Mucosa of rectum (tissue), 2 donors: ENCODE results near the gene SGMS2.

Experiments
- H3K27ac ChIP-seq, 2 donors: one replicate each; pipeline ENCODE4 v1.7.0; 2013; ENCODE audit warnings: inconsistent platforms in 2 of 2, low read depth in 2 of 2, low read length in 2 of 2
- H3K27me3 ChIP-seq, 2 donors: one replicate each; pipeline ENCODE4 v1.7.0; 2013; ENCODE audit warnings: low read length in 2 of 2; ENCODE audit not compliant: control insufficient read depth in 2 of 2, insufficient read depth in 2 of 2
- H3K36me3 ChIP-seq, 2 donors: one replicate each; pipeline ENCODE4 v1.7.0; 2013; ENCODE audit warnings: low read length in 2 of 2; ENCODE audit not compliant: control insufficient read depth in 2 of 2, insufficient read depth in 2 of 2
- H3K4me1 ChIP-seq, 2 donors: one replicate each; pipeline ENCODE4 v1.7.0; 2013; ENCODE audit warnings: low read length in 2 of 2, mild to moderate bottlenecking in 1 of 2; ENCODE audit not compliant: control insufficient read depth in 2 of 2, insufficient read depth in 2 of 2
- H3K4me3 ChIP-seq, 2 donors: one replicate each; pipeline ENCODE4 v1.7.0; 2013; ENCODE audit warnings: low read length in 2 of 2
- H3K9ac ChIP-seq, 2 donors: one replicate each; pipeline ENCODE4 v1.7.0; 2013; ENCODE audit warnings: low read length in 2 of 2, low read depth in 1 of 2, mild to moderate bottlenecking in 1 of 2
- H3K9me3 ChIP-seq, 2 donors: one replicate each; pipeline ENCODE4 v1.7.0; 2013; ENCODE audit warnings: low read length in 2 of 2; ENCODE audit not compliant: control insufficient read depth in 2 of 2
- donor health status: healthy.
- donor health status: Normal muscosa, but diverticular disease.

SGMS2 gene

DNA sequence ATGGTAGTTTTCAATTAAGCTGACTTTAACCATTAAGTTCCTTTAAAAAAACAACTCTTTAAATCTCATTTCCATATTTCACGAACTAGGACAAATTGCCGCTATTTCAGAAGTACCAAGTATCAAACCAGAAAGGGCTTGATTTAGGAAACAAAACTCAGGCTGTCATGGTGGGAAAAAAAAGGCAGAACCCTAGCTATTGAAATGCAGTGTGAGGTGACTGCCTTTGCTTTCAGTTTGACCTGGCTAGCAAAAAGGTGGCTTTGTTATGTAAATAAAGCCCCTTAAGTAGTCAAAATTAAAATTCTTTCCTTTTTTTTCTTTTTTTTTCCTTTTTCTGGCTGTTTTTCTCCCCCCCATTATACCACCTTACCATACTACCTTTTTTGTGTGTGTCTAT lies 66.0 kb downstream of the SGMS2 start:
- Histone ChIP-seq H3K9ac (no peak overlapping the region), H3K4me1 (no peaks in the 10 kb centered on the region), H3K4me3 (no peak overlapping the region), H3K27me3 (no peaks in the 10 kb centered on the region), H3K36me3 (peaks cover 0 to 3% of the 10 kb centered on the region in 2 donors), H3K9me3 (no peaks in the 10 kb centered on the region), H3K27ac (no peak overlapping the region)

DNA sequence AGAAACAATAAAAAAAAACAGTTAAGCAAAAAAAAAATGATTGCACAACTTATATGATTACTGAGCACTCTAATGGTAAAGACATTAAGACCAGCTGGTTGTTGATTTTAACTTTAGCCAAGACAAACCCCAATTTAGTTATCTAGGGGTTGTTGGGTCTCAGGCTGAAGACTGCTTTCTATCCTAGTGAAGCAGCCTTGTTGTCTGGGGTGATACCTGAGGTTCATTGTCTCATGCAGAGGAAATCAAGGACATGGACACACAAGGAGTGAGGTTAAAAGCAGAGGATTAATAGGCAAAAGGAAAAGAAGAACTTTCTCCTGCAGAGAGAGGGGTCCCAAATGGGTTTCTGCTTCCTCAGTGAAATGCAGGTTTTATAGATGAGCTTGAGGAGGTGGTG lies 66.6 kb downstream of the SGMS2 start:
- peaks cover 0 to 4% of the 10 kb centered on the region in 2 donors for H3K4me1 ChIP-seq
- H3K36me3 ChIP-seq, result peaks cover 0 to 3% of the 10 kb centered on the region in 2 donors
- no peak overlapping the region for H3K4me3 ChIP-seq
- no peak overlapping the region for H3K9ac ChIP-seq
- H3K9me3 ChIP-seq, result no peaks in the 10 kb centered on the region
- H3K27ac ChIP-seq, result no peak overlapping the region
- no peaks in the 10 kb centered on the region for H3K27me3 ChIP-seq

DNA sequence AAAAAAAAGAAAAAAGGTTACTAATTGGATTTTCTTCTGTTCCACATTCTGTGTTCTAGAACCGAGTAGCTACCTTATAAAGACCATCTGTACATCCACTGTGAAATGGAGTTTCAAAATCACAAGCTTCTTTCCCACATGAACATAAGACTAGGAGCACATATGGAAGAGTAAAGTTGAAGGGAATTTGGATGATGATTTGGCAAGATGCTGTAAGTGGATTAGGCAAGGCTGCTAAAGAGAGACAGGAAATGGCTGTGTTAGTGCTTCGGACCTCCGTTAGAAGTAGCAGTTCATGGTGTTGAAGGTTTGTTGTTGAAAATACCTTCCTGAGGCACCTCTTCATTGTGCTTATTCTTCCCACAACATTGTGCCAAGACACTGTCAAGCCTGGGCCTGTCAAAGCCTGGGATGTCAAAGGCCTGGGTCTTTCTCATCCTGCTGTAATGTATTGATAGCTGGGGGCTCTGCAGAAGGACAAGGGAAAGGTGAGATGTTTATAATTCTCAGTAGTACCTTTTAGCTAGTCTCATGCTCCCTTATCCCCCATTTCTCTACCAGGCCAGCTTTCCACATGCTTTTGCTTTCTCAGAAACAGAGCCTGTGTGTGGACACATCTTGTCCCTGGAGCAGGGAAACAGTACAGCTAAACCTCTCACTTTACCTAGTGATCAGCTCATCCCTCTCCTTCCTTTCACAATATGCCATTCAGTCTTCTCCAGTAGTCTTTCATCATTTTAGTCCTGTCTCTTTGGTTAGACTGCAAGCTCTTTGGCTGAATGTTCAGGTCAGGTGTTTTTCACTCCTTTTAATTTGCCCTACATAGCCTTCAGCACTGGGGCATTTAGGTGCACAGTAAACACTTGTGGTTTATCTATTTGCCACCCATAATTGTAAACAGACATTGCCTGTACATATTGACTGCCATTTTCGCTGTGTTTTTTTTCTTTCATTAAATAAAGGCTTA lies 68.7 kb downstream of the SGMS2 start:
- Histone ChIP-seq H3K4me1 (peaks cover 0 to 5% of the 10 kb centered on the region in 2 donors), H3K4me3 (no peak overlapping the region), H3K9me3 (no peaks in the 10 kb centered on the region), H3K27ac (no peak overlapping the region), H3K27me3 (no peaks in the 10 kb centered on the region), H3K36me3 (no peaks in the 10 kb centered on the region), H3K9ac (no peak overlapping the region)

DNA sequence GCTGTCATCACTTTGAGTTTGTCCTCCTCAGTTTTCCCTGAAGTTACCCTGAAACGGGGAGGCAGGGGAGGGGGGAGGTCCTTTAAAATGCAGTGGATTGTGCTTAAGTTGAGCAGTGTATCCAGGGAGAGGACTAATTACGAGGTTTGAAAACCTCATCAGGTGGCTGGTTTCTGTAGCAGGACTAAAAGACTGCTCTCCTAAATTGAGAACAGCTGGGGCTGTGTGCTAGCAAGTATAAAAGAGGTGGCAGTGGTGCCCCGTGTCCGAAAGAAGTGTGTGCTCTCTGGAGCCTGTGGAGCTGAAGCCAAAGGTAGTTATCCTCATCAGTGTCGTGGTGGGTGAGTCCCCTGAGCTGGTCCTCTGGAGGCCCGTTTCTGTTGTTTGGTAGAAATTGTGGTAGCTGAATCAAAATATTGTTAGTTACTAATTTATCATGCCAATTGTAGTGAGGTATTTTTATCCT lies 69.4 kb downstream of the SGMS2 start:
- H3K9ac ChIP-seq, result no peak overlapping the region
- H3K27me3 ChIP-seq, result no peaks in the 10 kb centered on the region
- H3K4me1 ChIP-seq, result peaks cover 0 to 5% of the 10 kb centered on the region in 2 donors
- no peaks in the 10 kb centered on the region for H3K36me3 ChIP-seq
- no peaks in the 10 kb centered on the region for H3K9me3 ChIP-seq
- no peak overlapping the region for H3K27ac ChIP-seq
- H3K4me3 ChIP-seq, result no peak overlapping the region

DNA sequence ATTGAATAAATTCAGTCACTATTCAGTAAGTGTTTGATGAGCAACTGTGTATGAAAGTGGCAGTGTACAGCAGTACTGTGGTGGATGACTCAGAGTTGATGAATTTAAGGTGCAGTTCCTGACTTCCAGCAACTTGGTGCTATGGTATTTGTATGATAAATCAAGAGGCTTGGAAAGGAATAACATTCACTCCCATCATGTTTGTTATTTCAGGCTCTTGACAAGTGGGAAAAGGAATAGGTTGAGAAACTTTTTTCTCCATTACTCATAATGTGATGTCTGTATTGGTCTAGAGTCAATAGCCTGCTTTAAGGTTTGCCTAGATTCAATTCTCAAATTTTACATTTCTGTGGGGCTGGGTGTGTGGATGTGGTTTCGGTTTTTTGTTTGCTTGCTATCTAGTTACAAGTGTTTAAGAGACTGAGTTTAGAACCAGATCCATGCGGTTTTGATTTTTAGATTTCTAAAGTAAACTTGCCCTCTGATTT lies 71.5 kb downstream of the SGMS2 start:
- Histone ChIP-seq H3K9me3 (no peaks in the 10 kb centered on the region), H3K9ac (no peak overlapping the region), H3K36me3 (peaks cover 0 to 4% of the 10 kb centered on the region in 2 donors), H3K4me3 (no peak overlapping the region), H3K4me1 (peaks cover 0 to 5% of the 10 kb centered on the region in 2 donors), H3K27me3 (no peaks in the 10 kb centered on the region), H3K27ac (peak overlapping the region in 1 of 2 donors; percentile 10)

DNA sequence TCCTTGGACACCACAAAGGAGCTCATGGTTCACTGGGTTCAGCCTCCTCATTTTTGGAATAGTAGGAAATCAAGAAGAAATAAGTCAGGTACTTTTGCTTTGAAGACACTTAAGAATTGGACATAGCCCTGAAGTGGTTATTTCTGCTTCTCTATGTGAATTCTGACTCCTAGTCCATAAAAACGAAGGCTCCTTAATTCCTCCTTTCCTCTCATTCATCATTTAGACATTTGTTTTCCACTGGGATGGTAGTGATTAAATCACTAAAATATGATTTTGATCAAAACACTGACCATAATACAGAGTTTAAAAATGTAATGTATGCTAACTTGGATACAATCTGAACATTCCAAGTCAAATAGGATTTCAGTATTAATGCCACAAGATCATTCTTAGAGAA lies 71.9 kb downstream of the SGMS2 start:
- no peak overlapping the region for H3K9ac ChIP-seq
- no peaks in the 10 kb centered on the region for H3K9me3 ChIP-seq
- peaks cover 0 to 5% of the 10 kb centered on the region in 2 donors for H3K4me1 ChIP-seq
- no peak overlapping the region for H3K27ac ChIP-seq
- H3K4me3 ChIP-seq, result no peak overlapping the region
- peaks cover 0 to 4% of the 10 kb centered on the region in 2 donors for H3K36me3 ChIP-seq
- no peaks in the 10 kb centered on the region for H3K27me3 ChIP-seq

DNA sequence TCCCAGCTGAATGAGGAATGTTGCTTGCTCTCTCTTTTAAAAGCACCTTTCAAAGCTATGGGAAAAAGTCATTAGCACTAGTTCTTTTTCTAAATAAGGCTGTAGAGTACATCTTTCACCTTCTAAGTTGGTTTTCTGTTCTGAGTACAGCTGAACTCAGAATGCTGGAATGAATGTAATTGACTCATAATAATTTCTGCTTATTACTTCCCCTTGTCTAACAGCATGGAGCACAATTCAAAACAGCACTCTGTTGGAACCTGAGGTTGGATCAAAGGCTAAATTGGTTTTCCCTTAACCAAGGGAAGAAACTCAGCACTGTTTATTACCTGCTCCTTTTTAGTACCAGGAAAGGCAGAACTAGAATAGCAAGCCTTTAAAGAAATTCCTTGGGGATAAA lies 73.1 kb downstream of the SGMS2 start:
- H3K9ac ChIP-seq, result no peak overlapping the region
- peaks cover 0 to 4% of the 10 kb centered on the region in 2 donors for H3K36me3 ChIP-seq
- no peak overlapping the region for H3K27ac ChIP-seq
- no peaks in the 10 kb centered on the region for H3K27me3 ChIP-seq
- peaks cover 0 to 5% of the 10 kb centered on the region in 2 donors for H3K4me1 ChIP-seq
- H3K4me3 ChIP-seq, result no peak overlapping the region
- no peaks in the 10 kb centered on the region for H3K9me3 ChIP-seq

DNA sequence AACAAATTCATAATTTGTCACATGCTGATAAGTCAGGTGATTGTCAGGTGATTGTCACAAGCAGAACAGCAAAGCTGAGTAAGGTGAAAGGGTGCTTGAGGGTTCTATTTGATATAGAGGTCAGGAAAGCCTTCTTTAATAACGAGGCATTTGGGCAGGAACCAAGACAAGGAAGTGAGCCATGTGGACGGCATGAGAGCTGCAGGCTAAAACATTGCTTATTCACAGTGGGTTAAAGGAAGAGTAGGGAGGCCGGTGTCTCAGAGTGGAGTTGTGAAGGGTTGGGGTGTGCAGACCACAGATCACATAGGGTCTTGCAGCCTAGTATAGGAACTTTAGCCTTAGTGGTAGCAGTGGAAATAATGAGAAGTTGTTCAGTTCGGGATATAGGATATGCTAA lies 75.3 kb downstream of the SGMS2 start:
- no peak overlapping the region for H3K9ac ChIP-seq
- no peak overlapping the region for H3K27ac ChIP-seq
- H3K4me1 ChIP-seq, result peaks cover 0 to 5% of the 10 kb centered on the region in 2 donors

DNA sequence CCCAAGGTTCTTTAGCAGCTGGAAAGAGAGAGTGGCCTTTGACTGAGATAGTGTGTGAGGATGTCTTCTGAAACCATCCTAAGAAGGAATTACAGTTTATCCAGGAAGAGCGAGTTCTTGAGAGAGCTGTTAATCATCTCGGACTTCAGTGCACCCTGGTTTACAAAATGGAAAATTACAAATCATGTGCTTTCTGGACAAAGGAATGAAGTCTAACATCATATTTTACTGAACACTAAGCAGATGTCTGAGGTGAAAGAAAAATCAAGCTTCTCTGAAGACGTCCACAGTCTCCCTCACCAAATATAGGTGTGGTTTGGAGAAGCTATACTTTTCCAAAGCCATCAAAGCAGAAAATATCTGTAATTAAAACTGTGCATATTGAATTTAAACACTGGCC lies 75.8 kb downstream of the SGMS2 start:
- Histone ChIP-seq H3K4me1 (peaks cover 0 to 5% of the 10 kb centered on the region in 2 donors), H3K9ac (no peak overlapping the region), H3K36me3 (peaks cover 2 to 4% of the 10 kb centered on the region in 2 donors), H3K9me3 (no peaks in the 10 kb centered on the region), H3K27ac (no peak overlapping the region), H3K4me3 (no peak overlapping the region), H3K27me3 (no peaks in the 10 kb centered on the region)

More for the DNA sequence above, 75.3 kb downstream of the SGMS2 start:
- Histone ChIP-seq H3K27me3 (no peaks in the 10 kb centered on the region), H3K9me3 (no peaks in the 10 kb centered on the region), H3K36me3 (peaks cover 2 to 4% of the 10 kb centered on the region in 2 donors), H3K4me3 (no peak overlapping the region)

DNA sequence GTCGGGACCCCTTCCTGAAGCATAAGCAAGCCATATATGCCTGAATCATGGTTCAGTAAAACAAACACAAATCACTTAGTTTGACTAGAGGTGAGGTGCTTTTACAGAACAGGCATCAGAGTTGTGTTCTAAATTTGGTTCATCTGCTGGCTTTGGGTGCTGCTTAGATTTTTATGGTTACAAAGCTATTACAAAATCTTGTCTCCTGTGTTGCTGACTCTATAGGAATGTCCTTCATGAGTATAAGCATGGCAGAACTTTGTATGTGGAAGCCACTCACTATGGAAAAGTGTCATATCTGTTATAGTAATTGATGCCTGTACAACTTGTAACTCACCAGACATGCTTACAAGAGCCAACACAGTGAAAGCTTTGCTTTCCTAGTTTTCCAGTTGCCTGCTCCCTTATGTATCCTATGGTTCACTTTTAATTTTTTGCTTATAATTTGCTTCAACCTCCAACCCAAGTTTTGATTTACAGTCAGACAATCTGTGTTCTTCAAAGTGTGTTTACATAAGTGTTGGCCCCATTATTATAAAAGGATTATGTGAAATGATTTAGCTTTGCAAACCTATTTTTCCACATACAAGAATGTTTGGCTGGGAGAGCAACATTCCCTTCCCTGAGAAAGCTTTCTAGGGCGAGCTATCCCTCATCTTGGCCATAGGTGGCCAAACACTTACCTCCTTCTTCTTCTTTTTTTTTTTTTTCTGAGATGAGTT lies 76.6 kb downstream of the SGMS2 start:
- Histone ChIP-seq H3K9me3 (no peaks in the 10 kb centered on the region), H3K4me3 (no peak overlapping the region), H3K36me3 (peaks cover 2 to 4% of the 10 kb centered on the region in 2 donors), H3K27me3 (no peaks in the 10 kb centered on the region), H3K4me1 (no peaks in the 10 kb centered on the region), H3K9ac (no peak overlapping the region), H3K27ac (no peak overlapping the region)
